ENCODE results near the gene FBXO30. TPM values are rescaled to one million over a fixed set of nuclear protein-coding genes. Genes with fewer than 3 reads are reported as not detected.

Gene FBXO30
- total RNA-seq, 1 experiment from 2014 or later, result 10.6 TPM

DNA sequence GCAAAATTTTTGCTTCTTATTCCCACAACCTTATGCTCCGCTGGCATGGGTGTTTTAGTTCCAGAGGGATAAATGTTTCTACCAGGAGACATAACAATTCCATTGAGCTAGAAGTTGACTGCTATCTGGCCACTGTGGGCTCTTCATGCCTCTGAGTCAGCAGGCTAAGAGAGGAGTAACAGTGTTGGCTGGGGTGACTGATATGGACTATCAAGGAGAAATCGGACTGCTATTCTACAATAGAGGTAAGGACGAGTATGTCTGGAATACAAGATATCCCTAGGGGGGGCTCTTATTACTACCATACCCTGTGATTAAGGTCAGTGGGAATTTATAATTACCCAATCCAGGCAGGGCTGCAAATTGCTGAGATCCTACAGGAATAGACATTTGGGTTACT is 26.9 kb downstream of the FBXO30 start:
- no peaks in the 10 kb centered on the region for H3K4me1 Mint-ChIP-seq (ENCODE audit: insufficient read depth, unreplicated experiment)
- POLR2A ChIA-PET, result interaction anchor here (0.6 kb wide), 2 partner anchors 54 to 58 kb away, joined by 3 to 4 read pairs; no protein-coding TSS in a partner anchor
- H3K36me3 Mint-ChIP-seq (ENCODE audit: insufficient read depth, unreplicated experiment), result peaks cover 8% of the 10 kb centered on the region
- H3K4me3 Mint-ChIP-seq (ENCODE audit: unreplicated experiment), result no peak overlapping the region
- TF ChIP-seq, protein P1, sequence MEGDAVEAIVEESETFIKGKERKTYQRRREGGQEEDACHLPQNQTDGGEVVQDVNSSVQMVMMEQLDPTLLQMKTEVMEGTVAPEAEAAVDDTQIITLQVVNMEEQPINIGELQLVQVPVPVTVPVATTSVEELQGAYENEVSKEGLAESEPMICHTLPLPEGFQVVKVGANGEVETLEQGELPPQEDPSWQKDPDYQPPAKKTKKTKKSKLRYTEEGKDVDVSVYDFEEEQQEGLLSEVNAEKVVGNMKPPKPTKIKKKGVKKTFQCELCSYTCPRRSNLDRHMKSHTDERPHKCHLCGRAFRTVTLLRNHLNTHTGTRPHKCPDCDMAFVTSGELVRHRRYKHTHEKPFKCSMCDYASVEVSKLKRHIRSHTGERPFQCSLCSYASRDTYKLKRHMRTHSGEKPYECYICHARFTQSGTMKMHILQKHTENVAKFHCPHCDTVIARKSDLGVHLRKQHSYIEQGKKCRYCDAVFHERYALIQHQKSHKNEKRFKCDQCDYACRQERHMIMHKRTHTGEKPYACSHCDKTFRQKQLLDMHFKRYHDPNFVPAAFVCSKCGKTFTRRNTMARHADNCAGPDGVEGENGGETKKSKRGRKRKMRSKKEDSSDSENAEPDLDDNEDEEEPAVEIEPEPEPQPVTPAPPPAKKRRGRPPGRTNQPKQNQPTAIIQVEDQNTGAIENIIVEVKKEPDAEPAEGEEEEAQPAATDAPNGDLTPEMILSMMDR (IDR thresholded peaks at IDR 0.05; ENCODE audit: unreplicated experiment), result no peak
- H3K27me3 Mint-ChIP-seq (ENCODE audit: insufficient read depth, unreplicated experiment), result no peaks in the 10 kb centered on the region
- DNase-seq (ENCODE audit: unreplicated experiment), result no peak
- intact Hi-C loops (cut with micrococcal nuclease), result no loop called here
- CTCF ChIA-PET, result interaction anchor here (0.6 kb wide), 1 partner anchor 10 kb away, joined by 3 read pairs; no protein-coding TSS in a partner anchor
- H3K9me3 Mint-ChIP-seq (ENCODE audit: unreplicated experiment), result peaks cover 16% of the 10 kb centered on the region
- BruUV-seq (replicated peaks), result no TSS peak
- no peak overlapping the region for H3K27ac Mint-ChIP-seq (ENCODE audit: low read depth, unreplicated experiment)

DNA sequence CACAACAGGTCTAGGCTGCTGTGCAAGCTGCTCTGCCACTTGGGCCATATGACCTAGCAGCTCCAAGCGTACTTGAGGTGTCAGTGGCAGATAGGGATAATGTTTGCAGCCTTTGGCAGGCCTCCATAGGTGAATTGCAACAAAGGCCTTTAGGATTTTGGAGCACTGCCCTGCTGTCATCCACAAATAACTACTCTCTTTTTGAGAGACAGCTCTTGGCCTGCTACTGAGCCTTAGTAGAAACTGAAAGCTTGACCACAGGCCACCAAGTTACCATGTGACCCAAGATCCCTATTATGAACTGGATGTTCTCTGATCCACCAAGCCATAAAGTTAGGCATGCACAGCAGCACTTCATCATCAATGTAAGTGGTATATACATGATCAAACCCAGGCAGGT is 29.9 kb downstream of the FBXO30 start:
- H3K9me3 Mint-ChIP-seq (ENCODE audit: unreplicated experiment), result no peaks in the 10 kb centered on the region
- H3K36me3 Mint-ChIP-seq (ENCODE audit: insufficient read depth, unreplicated experiment), result peaks cover 8% of the 10 kb centered on the region
- no peaks in the 10 kb centered on the region for H3K27me3 Mint-ChIP-seq (ENCODE audit: insufficient read depth, unreplicated experiment)
- no peak overlapping the region for H3K4me3 Mint-ChIP-seq (ENCODE audit: unreplicated experiment)
- CTCF ChIA-PET, result interaction anchor here (0.6 to 1.1 kb wide), 3 partner anchors 25 to 919 kb away, joined by 3 to 4 read pairs (median 3); partner anchors contain the start of gene EPM2A
- peak overlapping the region; percentile 12 for H3K27ac Mint-ChIP-seq (ENCODE audit: low read depth, unreplicated experiment)
- no peak for DNase-seq (ENCODE audit: unreplicated experiment)
- intact Hi-C loops (cut with micrococcal nuclease), result no loop called here
- TF ChIP-seq, protein P1 (IDR thresholded peaks at IDR 0.05; ENCODE audit: unreplicated experiment), result no peak
- no peaks in the 10 kb centered on the region for H3K4me1 Mint-ChIP-seq (ENCODE audit: insufficient read depth, unreplicated experiment)
- no TSS peak for BruUV-seq (replicated peaks)
- POLR2A ChIA-PET, result interaction anchor here (0.8 kb wide), 1 partner anchor 120 kb away, joined by 3 read pairs; no protein-coding TSS in a partner anchor

DNA sequence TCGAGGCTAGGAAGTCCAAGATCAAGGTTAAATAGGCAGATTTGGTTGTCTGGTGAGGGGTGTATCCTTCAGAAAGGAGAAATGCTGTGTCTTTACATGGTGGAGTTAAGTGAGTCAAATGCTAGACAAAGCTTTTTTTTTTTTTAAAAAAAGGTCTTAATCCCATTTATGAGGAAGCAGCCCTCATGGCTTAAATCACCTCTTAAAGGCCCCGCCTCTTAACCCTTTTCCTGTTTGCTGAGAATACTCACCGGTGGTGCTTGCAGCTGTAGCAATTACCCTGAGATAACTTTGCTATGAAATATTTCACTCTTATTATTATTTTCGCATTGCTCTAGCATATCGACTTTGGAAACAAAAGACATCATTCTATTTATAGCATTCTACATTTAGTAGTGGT is 30.8 kb downstream of the FBXO30 start:
- H3K27me3 Mint-ChIP-seq (ENCODE audit: insufficient read depth, unreplicated experiment), result no peaks in the 10 kb centered on the region

DNA sequence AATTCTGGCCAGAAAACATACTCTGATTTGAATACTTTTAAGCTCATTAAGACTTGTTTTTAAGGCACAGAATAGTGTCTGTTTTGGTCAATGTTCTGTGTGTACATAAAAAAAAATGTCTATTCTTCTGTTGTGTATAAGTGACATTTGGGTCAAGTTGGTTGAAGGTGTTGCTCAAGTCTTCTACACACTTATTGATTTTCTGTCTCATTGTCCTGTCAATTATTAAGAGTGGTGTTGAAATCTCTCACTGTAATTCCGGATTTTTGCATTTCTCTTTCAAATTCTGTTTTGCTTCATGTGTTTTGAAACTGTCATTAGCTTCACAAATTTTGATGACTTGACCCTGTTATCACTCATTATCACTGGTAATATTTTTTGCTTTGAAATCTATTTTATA is 41.7 kb downstream of the FBXO30 start:
- no peaks in the 10 kb centered on the region for H3K27me3 Mint-ChIP-seq (ENCODE audit: insufficient read depth, unreplicated experiment)
- peaks cover 13% of the 10 kb centered on the region for H3K9me3 Mint-ChIP-seq (ENCODE audit: unreplicated experiment)
- H3K4me1 Mint-ChIP-seq (ENCODE audit: insufficient read depth, unreplicated experiment), result no peaks in the 10 kb centered on the region
- no peaks in the 10 kb centered on the region for H3K36me3 Mint-ChIP-seq (ENCODE audit: insufficient read depth, unreplicated experiment)
- no TSS peak for BruUV-seq (replicated peaks)
- ChIA-PET POLR2A (interaction anchor here (0.9 kb wide), 1 partner anchor 42 kb away, joined by 3 read pairs; the partner anchor contains the start of gene FBXO30), CTCF (interaction anchor here (0.6 kb wide), 1 partner anchor 14 kb away, joined by 3 read pairs; no protein-coding TSS in a partner anchor)
- intact Hi-C loops (cut with micrococcal nuclease), result no loop called here
- H3K4me3 Mint-ChIP-seq (ENCODE audit: unreplicated experiment), result no peak overlapping the region
- H3K27ac Mint-ChIP-seq (ENCODE audit: low read depth, unreplicated experiment), result no peak overlapping the region
- DNase-seq (ENCODE audit: unreplicated experiment), result no peak
- TF ChIP-seq, protein P1 (IDR thresholded peaks at IDR 0.05; ENCODE audit: unreplicated experiment), result no peak

More for the DNA sequence above, 30.8 kb downstream of the FBXO30 start:
- ChIA-PET CTCF (interaction anchor here (1.0 kb wide), 1 partner anchor 80 kb away, joined by 4 read pairs; no protein-coding TSS in a partner anchor), POLR2A (interaction anchor here (0.8 kb wide), 1 partner anchor 121 kb away, joined by 3 read pairs; no protein-coding TSS in a partner anchor)
- no peak for DNase-seq (ENCODE audit: unreplicated experiment)
- Mint-ChIP-seq H3K4me1 (ENCODE audit: insufficient read depth, unreplicated experiment) (no peaks in the 10 kb centered on the region), H3K27ac (ENCODE audit: low read depth, unreplicated experiment) (no peak overlapping the region), H3K4me3 (ENCODE audit: unreplicated experiment) (no peak overlapping the region), H3K9me3 (ENCODE audit: unreplicated experiment) (no peaks in the 10 kb centered on the region), H3K36me3 (ENCODE audit: insufficient read depth, unreplicated experiment) (peaks cover 8% of the 10 kb centered on the region)
- TF ChIP-seq, protein P1 (IDR thresholded peaks at IDR 0.05; ENCODE audit: unreplicated experiment), result no peak
- intact Hi-C loops (cut with micrococcal nuclease), result no loop called here
- BruUV-seq (replicated peaks), result no TSS peak
